Esophagus squamous epithelium (tissue), 4 donors: Measurements from ENCODE around the gene ACTRT2.

ENCODE experiments used
- POLR2A ChIP-seq, 4 donors: fragments of 450-650 bp; IDR thresholded peaks; one replicate each; pipeline ENCODE4 v1.6.1; 2017; ENCODE audit warnings: antibody characterized with exemption in 4 of 4, mild to moderate bottlenecking in 4 of 4, moderate library complexity in 3 of 4
- TF ChIP-seq, protein P1 (sequence below), 6 experiments: fragments of 450-650 bp in 4 of 6; fragments of 200-600 bp in 2 of 6; sonication (generic) in 2 of 6; IDR thresholded peaks; one replicate each; pipeline ENCODE4 v1.5.1; 2016 to 2019; ENCODE audit warnings: antibody characterized with exemption in 6 of 6, mild to moderate bottlenecking in 4 of 6, moderate library complexity in 4 of 6

DNA sequence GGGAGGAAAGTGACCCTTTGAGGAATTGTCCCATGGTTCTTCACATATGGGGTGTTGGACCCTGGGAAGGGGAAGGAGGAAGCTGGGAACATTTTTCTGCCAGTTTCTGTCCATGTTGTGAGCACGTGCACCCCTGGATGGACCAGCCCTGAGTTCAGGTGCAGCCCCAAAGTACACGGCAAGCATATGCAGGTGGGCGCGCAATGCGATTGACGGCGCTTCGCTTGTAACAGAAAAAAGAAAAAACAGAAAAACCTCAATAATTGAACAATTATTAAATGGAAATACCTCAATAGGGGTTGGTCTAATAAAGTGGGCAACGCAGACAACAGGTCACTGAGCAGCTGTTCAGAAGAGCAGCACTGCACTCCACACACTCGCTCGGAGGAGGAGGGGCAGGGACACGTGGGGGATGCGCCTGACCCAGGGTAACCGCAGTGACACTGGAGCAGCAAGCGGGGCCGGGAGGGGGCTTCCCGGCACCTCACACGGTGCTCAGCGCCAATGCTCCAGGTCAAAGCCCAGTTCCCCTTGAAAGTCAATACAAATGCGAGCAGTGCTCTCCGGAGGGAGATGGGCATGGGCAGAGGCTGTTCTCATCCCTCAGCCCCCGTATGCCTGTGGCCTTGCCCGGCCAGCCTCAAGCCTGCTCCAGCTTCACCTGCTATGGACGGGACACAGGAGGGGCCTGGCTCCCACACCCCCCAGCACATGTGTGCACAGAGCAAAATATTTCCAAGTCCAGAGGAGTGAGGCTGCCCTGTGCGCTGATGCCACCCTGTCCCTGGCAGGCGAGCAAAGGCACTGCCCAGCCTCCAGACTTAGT, 6.6 kb upstream of the ACTRT2 start:
- TF ChIP-seq, protein P1, sequence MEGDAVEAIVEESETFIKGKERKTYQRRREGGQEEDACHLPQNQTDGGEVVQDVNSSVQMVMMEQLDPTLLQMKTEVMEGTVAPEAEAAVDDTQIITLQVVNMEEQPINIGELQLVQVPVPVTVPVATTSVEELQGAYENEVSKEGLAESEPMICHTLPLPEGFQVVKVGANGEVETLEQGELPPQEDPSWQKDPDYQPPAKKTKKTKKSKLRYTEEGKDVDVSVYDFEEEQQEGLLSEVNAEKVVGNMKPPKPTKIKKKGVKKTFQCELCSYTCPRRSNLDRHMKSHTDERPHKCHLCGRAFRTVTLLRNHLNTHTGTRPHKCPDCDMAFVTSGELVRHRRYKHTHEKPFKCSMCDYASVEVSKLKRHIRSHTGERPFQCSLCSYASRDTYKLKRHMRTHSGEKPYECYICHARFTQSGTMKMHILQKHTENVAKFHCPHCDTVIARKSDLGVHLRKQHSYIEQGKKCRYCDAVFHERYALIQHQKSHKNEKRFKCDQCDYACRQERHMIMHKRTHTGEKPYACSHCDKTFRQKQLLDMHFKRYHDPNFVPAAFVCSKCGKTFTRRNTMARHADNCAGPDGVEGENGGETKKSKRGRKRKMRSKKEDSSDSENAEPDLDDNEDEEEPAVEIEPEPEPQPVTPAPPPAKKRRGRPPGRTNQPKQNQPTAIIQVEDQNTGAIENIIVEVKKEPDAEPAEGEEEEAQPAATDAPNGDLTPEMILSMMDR (IDR thresholded peaks at IDR 0.05), result no peak
- TF ChIP-seq POLR2A (IDR thresholded peaks at IDR 0.05), result no peak
